Esophagus muscularis mucosa (tissue), 3 donors: ENCODE results near the gene PRKX.

Experiments used
- POLR2A ChIP-seq: fragments of 450-650 bp; IDR thresholded peaks from one replicate; pipeline ENCODE4 v1.6.1; 2017; ENCODE audit warnings: antibody characterized with exemption, moderate library complexity, mild to moderate bottlenecking, low read depth
- TF ChIP-seq, protein P1 (sequence below), 3 experiments: fragments of 200-600 bp in 2 of 3; fragments of 450-650 bp in 1 of 3; sonication (generic) in 2 of 3; IDR thresholded peaks; one replicate each; pipeline ENCODE4 v1.5.1; 2017 to 2019; ENCODE audit warnings: antibody characterized with exemption in 3 of 3, mild to moderate bottlenecking in 2 of 3, moderate library complexity in 1 of 3

DNA sequence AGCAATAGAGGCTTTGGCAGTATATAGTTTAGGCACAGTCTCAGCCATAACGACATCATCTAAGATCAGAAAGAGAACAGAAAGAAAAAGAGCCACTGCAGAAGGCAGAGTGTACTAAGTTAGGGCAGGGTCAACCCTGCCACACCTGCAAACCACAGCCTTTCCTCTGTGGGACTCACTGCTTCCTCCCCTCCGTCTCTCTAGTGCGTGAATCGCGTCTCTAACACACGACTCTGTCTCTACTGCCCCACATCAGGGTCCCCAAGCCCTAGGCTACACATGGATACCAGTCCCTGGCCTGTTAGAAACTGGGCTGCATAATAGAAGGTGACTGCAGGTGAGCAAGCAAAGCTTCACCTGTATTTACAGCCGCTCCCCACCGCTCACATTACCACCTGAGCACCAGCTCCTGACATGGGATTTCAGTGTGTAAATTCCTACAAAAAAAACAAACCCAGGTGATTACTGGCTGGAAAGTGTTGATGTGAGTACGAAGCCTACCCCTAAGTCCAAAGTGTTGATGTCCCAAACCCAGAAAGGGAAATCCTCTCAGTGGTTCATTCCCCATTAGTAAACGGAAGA lies 128.9 kb downstream of the PRKX start:
- no peak for TF ChIP-seq POLR2A
- TF ChIP-seq, protein P1, sequence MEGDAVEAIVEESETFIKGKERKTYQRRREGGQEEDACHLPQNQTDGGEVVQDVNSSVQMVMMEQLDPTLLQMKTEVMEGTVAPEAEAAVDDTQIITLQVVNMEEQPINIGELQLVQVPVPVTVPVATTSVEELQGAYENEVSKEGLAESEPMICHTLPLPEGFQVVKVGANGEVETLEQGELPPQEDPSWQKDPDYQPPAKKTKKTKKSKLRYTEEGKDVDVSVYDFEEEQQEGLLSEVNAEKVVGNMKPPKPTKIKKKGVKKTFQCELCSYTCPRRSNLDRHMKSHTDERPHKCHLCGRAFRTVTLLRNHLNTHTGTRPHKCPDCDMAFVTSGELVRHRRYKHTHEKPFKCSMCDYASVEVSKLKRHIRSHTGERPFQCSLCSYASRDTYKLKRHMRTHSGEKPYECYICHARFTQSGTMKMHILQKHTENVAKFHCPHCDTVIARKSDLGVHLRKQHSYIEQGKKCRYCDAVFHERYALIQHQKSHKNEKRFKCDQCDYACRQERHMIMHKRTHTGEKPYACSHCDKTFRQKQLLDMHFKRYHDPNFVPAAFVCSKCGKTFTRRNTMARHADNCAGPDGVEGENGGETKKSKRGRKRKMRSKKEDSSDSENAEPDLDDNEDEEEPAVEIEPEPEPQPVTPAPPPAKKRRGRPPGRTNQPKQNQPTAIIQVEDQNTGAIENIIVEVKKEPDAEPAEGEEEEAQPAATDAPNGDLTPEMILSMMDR (IDR thresholded peaks at IDR 0.05): no peak
